ENCODE results near the gene SORCS2.

Gene SORCS2

DNA sequence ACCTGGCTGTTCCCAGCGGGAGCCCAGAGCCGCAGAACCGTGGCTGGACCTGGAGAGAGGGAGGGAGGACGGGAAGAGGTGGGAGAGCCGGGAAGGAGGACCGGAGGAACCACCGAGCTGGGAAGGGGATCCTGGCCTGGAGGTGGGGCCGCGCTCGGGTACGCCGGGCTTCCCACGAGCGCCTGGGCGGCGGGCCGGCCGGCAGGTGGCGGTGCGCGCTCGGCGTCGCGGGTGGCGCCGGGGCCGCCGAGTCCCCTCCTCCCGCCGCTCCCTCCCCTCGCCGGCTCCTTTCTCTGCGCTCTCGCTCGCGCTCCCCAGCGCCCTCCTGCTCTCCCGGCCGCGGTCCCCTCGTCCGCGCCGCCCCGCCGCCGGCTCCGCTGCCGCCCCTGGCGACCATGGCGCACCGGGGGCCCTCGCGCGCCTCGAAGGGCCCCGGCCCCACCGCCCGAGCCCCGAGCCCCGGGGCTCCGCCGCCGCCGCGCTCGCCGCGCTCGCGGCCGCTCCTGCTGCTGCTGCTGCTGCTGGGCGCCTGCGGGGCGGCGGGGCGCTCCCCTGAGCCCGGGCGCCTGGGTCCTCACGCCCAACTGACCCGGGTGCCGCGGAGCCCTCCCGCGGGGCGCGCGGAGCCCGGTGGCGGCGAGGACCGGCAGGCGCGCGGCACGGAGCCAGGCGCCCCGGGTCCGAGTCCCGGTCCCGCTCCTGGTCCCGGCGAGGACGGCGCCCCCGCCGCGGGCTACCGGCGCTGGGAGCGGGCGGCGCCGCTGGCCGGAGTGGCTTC, at the start of gene SORCS2:
SORCS2 (plus strand) TSS at position 287 of the 778 bp plus-strand sequence.
- Histone ChIP-seq H3K27me3 (ENCODE audit: control insufficient read depth, insufficient read depth, low read length) (peaks cover 33% of the 10 kb centered on the region), H3K9me3 (ENCODE audit: control insufficient read depth, insufficient read depth, low read length) (no peaks in the 10 kb centered on the region), H3K9ac (ENCODE audit: low read depth, low read length) (no peak within 1 kb of the TSS), H3K4me3 (ENCODE audit: low read depth, low read length) (peak within 1 kb of the TSS; percentile 78), H3K4me1 (ENCODE audit: control insufficient read depth, insufficient read depth, low read length) (no peaks in the 10 kb centered on the region), H3K36me3 (ENCODE audit: control insufficient read depth, insufficient read depth, low read length) (no peaks in the 10 kb centered on the region)

DNA sequence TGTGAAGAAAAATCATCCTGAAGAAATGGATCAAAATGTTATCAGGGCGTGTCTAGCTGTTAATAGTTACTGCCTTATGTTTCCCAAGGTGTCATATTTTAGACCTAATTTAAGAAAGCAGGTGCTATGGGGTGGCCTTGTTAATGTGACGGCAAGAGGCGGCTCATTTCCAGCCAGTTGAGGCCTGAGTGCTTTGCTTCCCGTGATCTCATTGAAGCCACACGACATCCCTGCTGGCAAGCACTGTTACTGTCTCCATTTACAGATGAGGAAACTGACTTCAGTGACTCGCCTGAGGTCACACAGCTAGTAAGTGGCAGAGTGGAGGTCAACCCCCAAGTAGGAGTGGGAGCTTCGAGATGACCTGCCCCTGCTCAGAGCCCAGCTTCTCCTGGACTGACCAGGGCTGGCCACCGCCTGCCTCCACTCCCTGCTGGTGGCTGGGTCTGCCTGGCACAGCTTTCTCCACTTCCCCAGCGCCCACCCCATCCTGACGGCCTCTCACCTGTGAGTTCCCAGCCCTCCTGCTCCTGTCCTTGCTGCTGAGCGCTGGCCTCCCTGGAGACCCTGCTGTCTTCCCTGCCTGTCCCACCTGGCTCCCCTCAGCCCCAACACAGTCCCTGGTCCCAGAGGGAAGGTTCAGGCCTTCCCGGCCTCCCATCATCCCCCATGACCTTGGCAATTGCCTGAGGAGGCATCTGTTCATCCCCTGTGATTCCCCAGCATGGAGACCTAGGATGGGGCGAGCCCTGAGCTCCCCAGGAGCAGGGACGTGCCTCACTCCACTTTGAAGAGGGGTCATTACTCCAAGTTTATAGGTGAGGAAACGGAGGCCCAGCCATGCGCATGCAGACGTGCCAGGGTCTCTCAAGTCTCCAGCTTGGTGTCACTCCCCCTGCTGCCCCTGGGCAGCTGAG, 47.7 kb upstream of the SORCS2 start:
- H3K9ac ChIP-seq (ENCODE audit: low read depth, low read length) = no peak overlapping the region
- no peaks in the 10 kb centered on the region for H3K9me3 ChIP-seq (ENCODE audit: control insufficient read depth, insufficient read depth, low read length)
- H3K36me3 ChIP-seq (ENCODE audit: control insufficient read depth, insufficient read depth, low read length) = no peaks in the 10 kb centered on the region
- H3K4me1 ChIP-seq (ENCODE audit: control insufficient read depth, insufficient read depth, low read length) = no peaks in the 10 kb centered on the region
- H3K27me3 ChIP-seq (ENCODE audit: control insufficient read depth, insufficient read depth, low read length) = no peaks in the 10 kb centered on the region
- H3K4me3 ChIP-seq (ENCODE audit: low read depth, low read length) = no peak overlapping the region

DNA sequence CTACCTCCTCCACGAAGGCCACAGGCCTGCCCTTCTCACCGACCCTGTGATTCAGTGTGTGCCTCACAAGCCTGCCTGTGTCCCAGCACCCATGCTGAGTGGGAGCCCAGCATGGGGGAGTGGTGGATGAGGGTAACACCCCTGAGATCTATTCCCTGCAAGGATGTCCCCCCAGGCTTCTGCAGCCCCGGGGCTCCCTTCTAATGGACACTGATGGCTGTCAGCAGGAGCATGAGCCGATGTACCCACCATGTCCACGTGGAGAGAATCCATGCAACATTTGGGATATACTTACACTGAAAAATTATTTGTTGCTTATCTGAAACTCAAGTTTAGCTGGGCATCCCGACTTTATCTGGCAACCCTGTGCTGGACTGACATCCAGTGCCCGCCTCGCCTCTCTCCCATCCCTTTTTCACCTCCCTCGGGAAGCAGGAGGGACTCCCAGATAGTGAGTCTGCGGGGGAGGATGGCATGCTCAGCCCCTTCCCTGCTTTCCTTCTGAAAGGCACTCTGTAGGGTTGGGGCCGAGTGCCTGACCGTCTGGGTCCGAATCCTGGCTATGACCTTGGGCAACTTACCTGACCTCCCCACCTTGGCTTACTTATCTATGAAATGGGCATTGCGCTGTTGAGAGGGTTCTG, 46.9 kb upstream of the SORCS2 start:
- no peaks in the 10 kb centered on the region for H3K27me3 ChIP-seq (ENCODE audit: control insufficient read depth, insufficient read depth, low read length)

GRCh38 chr4:7146059-7146785, 46.1 kb upstream of the SORCS2 start:
- H3K4me1 ChIP-seq (ENCODE audit: control insufficient read depth, insufficient read depth, low read length) = no peaks in the 10 kb centered on the region
- no peaks in the 10 kb centered on the region for H3K36me3 ChIP-seq (ENCODE audit: control insufficient read depth, insufficient read depth, low read length)
- no peak overlapping the region for H3K4me3 ChIP-seq (ENCODE audit: low read depth, low read length)
- H3K9ac ChIP-seq (ENCODE audit: low read depth, low read length) = no peak overlapping the region
- H3K27me3 ChIP-seq (ENCODE audit: control insufficient read depth, insufficient read depth, low read length) = no peaks in the 10 kb centered on the region
- H3K9me3 ChIP-seq (ENCODE audit: control insufficient read depth, insufficient read depth, low read length) = no peaks in the 10 kb centered on the region

More for the DNA sequence above, 46.9 kb upstream of the SORCS2 start:
- Histone ChIP-seq H3K4me1 (ENCODE audit: control insufficient read depth, insufficient read depth, low read length) (no peaks in the 10 kb centered on the region), H3K36me3 (ENCODE audit: control insufficient read depth, insufficient read depth, low read length) (no peaks in the 10 kb centered on the region), H3K9ac (ENCODE audit: low read depth, low read length) (no peak overlapping the region), H3K9me3 (ENCODE audit: control insufficient read depth, insufficient read depth, low read length) (no peaks in the 10 kb centered on the region), H3K4me3 (ENCODE audit: low read depth, low read length) (no peak overlapping the region)

- no peak overlapping the region for H3K9ac ChIP-seq (ENCODE audit: low read depth, low read length)
- no peaks in the 10 kb centered on the region for H3K36me3 ChIP-seq (ENCODE audit: control insufficient read depth, insufficient read depth, low read length)
- no peak overlapping the region for H3K4me3 ChIP-seq (ENCODE audit: low read depth, low read length)
- H3K27me3 ChIP-seq (ENCODE audit: control insufficient read depth, insufficient read depth, low read length) = no peaks in the 10 kb centered on the region
- no peaks in the 10 kb centered on the region for H3K9me3 ChIP-seq (ENCODE audit: control insufficient read depth, insufficient read depth, low read length)
- H3K4me1 ChIP-seq (ENCODE audit: control insufficient read depth, insufficient read depth, low read length) = no peaks in the 10 kb centered on the region
These were observed 45.6 kb upstream of the SORCS2 start for GRCh38 chr4:7146786-7147115.

DNA sequence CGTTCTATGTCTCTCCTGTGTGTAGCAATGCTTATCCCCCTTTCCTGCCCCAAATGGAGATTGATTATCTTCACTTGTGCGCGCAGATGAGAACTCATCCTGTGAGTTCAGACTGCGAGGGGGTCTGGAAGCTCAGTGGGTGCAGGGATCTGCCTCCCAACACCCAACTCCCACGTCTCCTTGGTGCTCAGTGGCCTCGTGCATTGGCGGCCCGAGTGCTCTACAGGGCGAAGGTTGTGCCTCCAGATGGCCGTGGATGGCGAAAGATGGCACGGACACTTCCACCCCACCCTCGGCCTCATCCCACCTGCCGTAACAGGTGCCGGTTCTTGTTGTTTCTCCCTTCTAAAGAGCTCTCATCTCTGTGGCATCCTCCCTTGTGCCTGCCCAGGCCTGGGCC, 45.1 kb upstream of the SORCS2 start:
- H3K9me3 ChIP-seq (ENCODE audit: control insufficient read depth, insufficient read depth, low read length) = no peaks in the 10 kb centered on the region
- H3K9ac ChIP-seq (ENCODE audit: low read depth, low read length) = no peak overlapping the region
- no peaks in the 10 kb centered on the region for H3K27me3 ChIP-seq (ENCODE audit: control insufficient read depth, insufficient read depth, low read length)
- H3K36me3 ChIP-seq (ENCODE audit: control insufficient read depth, insufficient read depth, low read length) = no peaks in the 10 kb centered on the region
- no peaks in the 10 kb centered on the region for H3K4me1 ChIP-seq (ENCODE audit: control insufficient read depth, insufficient read depth, low read length)
- H3K4me3 ChIP-seq (ENCODE audit: low read depth, low read length) = no peak overlapping the region

DNA sequence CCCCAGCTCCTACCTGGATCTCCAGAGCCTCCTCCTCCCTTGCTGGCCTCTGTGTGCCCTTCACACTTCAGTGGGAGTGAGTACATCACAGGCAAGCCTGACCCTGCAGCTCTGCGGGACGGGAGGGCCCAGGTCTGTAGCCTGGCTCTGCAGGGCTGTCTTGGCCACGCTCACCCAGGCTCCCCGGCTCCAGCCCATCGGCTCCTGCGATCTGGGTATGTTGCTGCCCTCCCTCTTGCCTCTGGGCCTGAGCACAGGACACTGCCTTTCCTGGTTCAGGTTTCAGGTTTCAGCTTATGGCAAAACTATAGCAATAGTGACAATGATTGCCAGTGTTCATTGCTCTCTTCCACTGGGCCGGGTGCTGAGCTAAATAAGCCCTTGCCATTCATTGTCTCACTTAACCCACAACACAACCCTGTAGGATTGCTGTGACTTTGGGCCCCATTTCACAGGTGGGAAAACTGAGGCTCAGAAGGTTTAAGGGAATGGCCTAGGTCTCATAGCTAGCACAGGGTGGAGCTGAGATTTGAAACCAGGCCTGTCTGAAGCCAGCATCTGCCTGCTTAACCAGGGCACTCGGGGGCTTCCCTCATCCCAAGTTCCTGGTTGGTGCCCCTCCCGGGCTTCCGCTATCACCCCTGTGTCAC, 44.6 kb upstream of the SORCS2 start:
- no peaks in the 10 kb centered on the region for H3K4me1 ChIP-seq (ENCODE audit: control insufficient read depth, insufficient read depth, low read length)
- no peak overlapping the region for H3K9ac ChIP-seq (ENCODE audit: low read depth, low read length)
- no peaks in the 10 kb centered on the region for H3K36me3 ChIP-seq (ENCODE audit: control insufficient read depth, insufficient read depth, low read length)
- H3K27me3 ChIP-seq (ENCODE audit: control insufficient read depth, insufficient read depth, low read length) = no peaks in the 10 kb centered on the region
- no peaks in the 10 kb centered on the region for H3K9me3 ChIP-seq (ENCODE audit: control insufficient read depth, insufficient read depth, low read length)
- no peak overlapping the region for H3K4me3 ChIP-seq (ENCODE audit: low read depth, low read length)

- H3K9ac ChIP-seq (ENCODE audit: low read depth, low read length) = no peak overlapping the region
- H3K36me3 ChIP-seq (ENCODE audit: control insufficient read depth, insufficient read depth, low read length) = no peaks in the 10 kb centered on the region
- no peaks in the 10 kb centered on the region for H3K27me3 ChIP-seq (ENCODE audit: control insufficient read depth, insufficient read depth, low read length)
- no peaks in the 10 kb centered on the region for H3K9me3 ChIP-seq (ENCODE audit: control insufficient read depth, insufficient read depth, low read length)
- H3K4me3 ChIP-seq (ENCODE audit: low read depth, low read length) = no peak overlapping the region
- H3K4me1 ChIP-seq (ENCODE audit: control insufficient read depth, insufficient read depth, low read length) = no peaks in the 10 kb centered on the region
These were observed 44.0 kb upstream of the SORCS2 start for GRCh38 chr4:7148337-7148736.

- no peak overlapping the region for H3K4me3 ChIP-seq (ENCODE audit: low read depth, low read length)
- H3K27me3 ChIP-seq (ENCODE audit: control insufficient read depth, insufficient read depth, low read length) = no peaks in the 10 kb centered on the region
- no peaks in the 10 kb centered on the region for H3K36me3 ChIP-seq (ENCODE audit: control insufficient read depth, insufficient read depth, low read length)
- H3K9ac ChIP-seq (ENCODE audit: low read depth, low read length) = no peak overlapping the region
- H3K9me3 ChIP-seq (ENCODE audit: control insufficient read depth, insufficient read depth, low read length) = no peaks in the 10 kb centered on the region
- H3K4me1 ChIP-seq (ENCODE audit: control insufficient read depth, insufficient read depth, low read length) = no peaks in the 10 kb centered on the region
These were observed 42.2 kb upstream of the SORCS2 start for GRCh38 chr4:7150036-7150635.

- H3K4me1 ChIP-seq (ENCODE audit: control insufficient read depth, insufficient read depth, low read length) = no peaks in the 10 kb centered on the region
- no peaks in the 10 kb centered on the region for H3K36me3 ChIP-seq (ENCODE audit: control insufficient read depth, insufficient read depth, low read length)
- no peak overlapping the region for H3K9ac ChIP-seq (ENCODE audit: low read depth, low read length)
- no peak overlapping the region for H3K4me3 ChIP-seq (ENCODE audit: low read depth, low read length)
- no peaks in the 10 kb centered on the region for H3K27me3 ChIP-seq (ENCODE audit: control insufficient read depth, insufficient read depth, low read length)
- no peaks in the 10 kb centered on the region for H3K9me3 ChIP-seq (ENCODE audit: control insufficient read depth, insufficient read depth, low read length)
These were observed 40.6 kb upstream of the SORCS2 start for GRCh38 chr4:7151668-7152227.

All from iPS-15b (cell line).